GM10266 (cell line): ENCODE measurements around the gene SLC33A1.
A peak's percentile ranks its signal among the peaks of the same experiment; 100 is the strongest.
"Not testable (repeated sequence)": the region's sequence is repeated elsewhere in the genome, so short reads cannot be mapped to it uniquely, and the experiment has no call there.

Source experiments
- DNase-seq: peaks from one replicate; pipeline ENCODE4 v3.0.0; 2012; ENCODE audit errors: extremely low spot score
- TF ChIP-seq, protein P1 (sequence below): IDR thresholded peaks from 2 replicates; pipeline ENCODE4 v1.5.1; 2012; ENCODE audit warnings: mild to moderate bottlenecking, low read depth; ENCODE audit not compliant: control insufficient read depth, insufficient read depth; ENCODE audit errors: missing control alignments

Gene SLC33A1

DNA sequence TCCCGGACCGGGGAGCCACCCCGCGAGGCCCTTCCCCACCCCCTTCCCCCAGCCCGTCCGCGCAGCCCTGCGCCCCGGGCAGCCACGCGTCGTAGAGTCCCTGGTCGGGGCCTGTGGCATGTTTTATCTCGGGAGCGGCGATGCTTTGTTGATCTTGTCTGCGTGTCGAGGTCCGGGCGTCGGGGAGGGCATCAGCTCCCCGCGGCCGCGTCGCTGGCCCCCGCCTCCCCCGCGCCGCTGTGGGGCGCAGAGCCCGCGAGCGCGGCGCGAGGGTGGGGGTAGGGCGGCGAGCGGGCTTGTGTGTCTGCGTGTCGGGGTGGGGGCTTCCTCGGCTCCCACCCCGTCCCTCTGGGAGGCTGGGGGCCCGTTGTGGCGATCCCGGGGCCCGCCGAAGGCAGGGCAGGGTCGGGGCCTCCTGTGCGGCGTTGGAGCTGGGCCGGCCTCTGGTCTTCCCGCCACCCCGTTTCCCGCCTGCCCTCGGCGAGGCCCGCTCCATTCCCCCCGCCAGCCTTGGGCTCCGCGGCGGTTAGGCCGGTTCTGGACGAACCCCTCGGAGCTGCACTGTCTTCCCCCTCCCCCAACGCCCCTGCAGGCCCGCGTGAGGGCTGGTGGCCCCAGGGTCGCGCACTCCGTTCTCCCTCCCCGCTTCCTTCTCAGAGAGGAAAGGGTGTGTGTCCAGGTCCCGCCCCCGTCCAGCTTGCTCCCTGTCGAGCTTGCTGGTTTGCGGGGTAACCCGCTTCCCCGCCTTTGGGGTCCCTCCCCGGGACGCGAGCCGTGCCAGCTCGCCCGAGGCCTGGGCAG lies 16.9 kb upstream of the SLC33A1 start:
- DNase-seq: peak; percentile 55
- TF ChIP-seq, protein P1, sequence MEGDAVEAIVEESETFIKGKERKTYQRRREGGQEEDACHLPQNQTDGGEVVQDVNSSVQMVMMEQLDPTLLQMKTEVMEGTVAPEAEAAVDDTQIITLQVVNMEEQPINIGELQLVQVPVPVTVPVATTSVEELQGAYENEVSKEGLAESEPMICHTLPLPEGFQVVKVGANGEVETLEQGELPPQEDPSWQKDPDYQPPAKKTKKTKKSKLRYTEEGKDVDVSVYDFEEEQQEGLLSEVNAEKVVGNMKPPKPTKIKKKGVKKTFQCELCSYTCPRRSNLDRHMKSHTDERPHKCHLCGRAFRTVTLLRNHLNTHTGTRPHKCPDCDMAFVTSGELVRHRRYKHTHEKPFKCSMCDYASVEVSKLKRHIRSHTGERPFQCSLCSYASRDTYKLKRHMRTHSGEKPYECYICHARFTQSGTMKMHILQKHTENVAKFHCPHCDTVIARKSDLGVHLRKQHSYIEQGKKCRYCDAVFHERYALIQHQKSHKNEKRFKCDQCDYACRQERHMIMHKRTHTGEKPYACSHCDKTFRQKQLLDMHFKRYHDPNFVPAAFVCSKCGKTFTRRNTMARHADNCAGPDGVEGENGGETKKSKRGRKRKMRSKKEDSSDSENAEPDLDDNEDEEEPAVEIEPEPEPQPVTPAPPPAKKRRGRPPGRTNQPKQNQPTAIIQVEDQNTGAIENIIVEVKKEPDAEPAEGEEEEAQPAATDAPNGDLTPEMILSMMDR: no peak

DNA sequence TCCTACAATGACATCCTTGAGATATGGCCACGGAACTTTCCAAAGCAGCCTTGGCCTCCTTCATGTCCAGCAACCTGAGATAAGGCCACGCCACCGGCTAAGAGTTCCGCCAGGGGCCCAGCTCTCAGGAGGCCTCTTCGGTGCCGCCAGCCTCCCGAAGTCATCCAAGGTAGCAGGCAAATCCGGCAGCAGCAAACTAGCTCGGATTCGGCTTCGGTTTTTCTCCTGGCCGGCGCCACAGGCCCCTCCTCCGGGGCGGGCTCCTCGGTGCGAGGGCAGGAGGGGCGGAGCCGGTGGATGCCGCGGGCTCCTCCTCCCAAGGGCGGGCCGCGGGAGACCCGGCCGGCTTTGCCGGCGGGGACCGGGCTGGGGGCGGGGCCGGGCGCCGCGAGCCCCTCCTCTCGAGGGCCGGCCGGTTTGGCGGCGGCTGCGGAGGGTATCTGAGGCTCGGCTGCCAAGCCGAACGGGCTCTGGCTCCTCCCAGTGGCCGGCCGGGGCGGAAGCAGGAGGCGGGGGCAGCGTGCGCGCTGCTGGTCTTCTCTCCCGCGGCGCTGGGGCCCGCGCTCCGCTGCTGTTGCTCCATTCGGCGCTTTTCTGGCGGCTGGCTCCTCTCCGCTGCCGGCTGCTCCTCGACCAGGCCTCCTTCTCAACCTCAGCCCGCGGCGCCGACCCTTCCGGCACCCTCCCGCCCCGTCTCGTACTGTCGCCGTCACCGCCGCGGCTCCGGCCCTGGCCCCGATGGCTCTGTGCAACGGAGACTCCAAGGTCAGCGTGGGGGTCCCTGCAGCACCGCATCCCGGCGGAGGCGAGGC lies 16.1 kb upstream of the SLC33A1 start, which contains the start of gene GMPS:
TSS of gene GMPS (plus strand) at position 518 of the 812 bp plus-strand sequence. CDS start at position 739, 221 bp downstream.
- TF ChIP-seq, protein P1: peak; percentile 76
- DNase-seq: peak; percentile 98

DNA sequence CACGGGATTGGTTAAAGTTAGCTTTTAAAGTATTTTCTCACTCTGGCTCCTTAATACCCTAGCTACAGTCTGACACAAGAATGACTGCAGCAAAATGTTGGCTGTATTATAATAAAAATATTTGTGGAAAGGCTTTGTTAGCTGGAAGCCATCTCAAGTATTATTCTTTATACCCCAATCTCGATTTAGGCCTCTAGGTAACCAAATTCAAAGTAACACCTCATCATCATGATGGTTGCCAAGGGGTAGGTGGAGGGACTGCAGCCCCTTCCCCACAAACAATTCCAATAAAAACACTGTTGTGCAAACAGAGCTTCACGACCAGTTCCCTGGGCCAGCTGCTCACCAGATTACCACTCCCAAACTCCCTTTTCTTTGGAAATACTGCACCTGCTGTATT lies 15.5 kb upstream of the SLC33A1 start:
- DNase-seq: no peak
- TF ChIP-seq, protein P1: no peak

DNA sequence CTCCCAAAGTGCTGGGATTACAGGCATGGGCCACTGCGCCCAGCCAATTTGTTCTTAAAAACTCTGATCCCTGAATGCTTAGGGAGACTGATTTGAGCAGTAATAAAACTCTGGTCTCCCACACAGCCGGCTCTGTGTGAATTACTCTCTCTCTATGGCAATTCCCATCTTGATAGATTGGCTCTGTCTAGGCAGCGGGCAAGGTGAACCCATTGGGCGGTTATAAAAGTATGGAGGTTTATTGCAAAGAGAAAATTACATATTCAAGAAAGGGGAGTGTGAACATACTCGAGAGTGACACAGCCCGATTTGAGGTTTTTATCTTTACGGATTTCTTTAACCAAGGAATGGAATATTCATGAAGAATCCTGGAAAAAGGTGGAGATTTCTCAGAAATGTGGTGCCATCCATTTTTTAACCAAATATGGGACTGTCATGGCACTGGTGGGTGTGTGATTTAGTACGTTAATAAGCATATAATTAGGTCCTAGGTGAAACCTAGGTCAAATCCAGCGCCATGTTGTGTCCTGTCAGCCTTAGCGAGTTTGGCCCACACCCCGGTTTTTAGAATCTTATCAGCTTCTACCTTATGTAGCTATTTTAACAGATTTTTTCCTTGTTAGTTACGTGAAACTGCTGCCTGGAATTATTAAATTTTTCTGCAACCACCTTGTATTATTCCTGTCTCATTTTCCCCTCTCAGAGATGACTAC lies 9.0 kb upstream of the SLC33A1 start:
- DNase-seq: no peak
- TF ChIP-seq, protein P1: no peak

DNA sequence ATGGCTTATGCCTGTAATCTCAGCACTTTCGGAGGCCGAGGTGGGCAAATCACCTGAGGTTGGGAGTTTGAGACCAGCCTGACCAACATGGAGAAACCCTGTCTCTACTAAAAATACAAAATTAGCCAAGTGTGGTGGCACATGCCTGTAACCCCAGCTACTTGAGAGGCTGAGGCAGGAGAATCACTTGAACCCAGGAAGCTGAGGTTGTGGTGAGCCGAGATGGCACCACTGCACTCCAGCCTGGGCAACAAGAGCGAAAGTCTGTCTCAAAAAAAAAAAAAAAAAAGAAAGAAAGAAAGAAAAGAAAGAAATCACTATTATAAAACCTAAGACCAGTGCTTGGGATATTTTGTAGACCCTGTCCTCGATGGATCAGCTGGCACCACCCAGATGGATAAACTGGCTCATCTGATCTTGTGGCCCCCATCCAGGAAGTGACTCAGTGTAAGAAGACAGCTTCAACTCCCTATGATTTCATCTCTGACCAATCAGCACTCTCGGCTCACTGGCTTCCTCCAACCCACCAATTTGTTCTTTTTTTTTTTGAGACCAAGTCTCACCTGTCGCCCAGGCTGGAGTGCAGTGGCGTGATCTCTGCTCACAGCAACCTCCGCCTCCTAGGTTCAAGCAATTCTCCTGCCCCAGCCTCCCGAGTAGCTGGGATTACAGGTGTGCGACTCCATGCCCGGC lies 8.2 kb upstream of the SLC33A1 start:
- not testable (repeated sequence) for DNase-seq

DNA sequence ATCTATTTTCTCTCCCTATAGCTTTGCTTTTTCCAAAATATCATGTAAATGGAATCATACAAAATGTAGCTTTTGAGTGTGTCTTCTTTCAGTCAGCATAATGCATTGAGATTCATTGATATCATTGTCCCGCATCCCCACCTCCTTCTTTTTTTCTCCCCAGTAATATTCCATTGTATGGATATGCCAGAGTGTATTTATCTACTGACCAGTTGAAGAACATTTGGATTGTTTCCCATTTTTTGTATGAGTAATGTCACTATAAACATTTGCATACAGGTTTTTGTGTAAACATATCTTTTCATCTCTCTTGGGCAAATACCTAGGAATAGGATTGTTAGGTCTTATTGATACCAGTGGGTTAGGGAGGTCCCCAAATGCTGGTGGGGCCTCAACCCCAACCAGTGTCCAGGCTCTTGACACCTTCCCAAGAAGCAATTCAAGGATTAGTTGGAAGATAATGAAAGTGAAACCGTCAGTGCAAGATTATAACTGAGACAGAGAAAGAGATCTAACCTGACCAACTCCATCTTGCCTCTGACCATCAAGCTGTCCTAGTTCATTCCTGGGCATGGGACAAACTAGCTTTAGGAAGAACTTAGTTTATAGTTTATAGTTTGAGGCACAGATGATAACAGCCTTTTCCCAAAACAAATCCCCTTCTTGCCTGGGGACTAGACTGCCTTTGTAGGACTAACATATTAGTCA lies 7.4 kb upstream of the SLC33A1 start:
- DNase-seq: no peak
- TF ChIP-seq, protein P1: no peak

DNA sequence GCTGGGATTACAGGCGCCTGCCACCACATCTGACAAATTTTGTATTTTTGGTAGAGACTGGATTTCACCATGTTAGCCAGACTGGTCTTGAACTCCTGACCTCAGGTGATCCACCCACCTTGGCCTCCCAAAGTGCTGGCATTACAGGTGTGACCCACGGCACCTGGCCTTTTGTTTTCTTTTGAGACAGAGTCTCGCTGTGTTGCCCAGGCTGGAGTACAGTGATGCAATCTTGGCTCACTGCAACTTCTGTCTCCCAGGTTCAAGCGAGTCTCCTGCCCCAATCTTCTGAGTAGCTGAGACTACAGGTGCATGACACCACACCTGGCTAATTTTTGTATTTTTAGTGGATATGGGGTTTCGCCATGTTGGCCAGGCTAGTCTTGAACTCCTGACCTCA lies 6.2 kb upstream of the SLC33A1 start:
- DNase-seq: not testable (repeated sequence)
